HG02763 (cell line): ENCODE data around the gene CDK16.
A peak's percentile ranks its signal among the peaks of the same experiment; 100 is the strongest.

Source experiments
- ATAC-seq: cut with Tn5 transposase; IDR thresholded peaks from one replicate; pipeline ENCODE4 v1.9.1; 2021; ENCODE audit warnings: mild to moderate bottlenecking, moderate library complexity; ENCODE audit not compliant: unreplicated experiment

CDK16 gene

DNA sequence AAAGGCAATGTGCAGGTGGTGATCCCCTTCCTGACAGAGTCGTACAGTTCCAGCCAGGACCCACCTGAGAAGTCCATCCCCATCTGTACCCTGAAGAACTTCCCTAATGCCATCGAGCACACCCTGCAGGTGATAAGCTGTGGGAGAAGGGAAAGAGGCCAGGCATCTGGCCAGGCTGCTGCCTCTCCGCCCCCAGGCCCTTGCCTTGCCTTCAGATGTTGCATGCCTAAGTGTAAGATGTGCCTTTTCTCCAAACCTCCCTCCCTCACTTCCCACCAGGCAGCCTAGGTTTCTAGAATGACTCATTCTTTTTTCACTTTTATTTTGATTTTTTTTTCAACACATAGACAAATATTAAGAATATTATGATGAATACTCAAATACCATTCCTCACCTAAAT, 12.2 kb upstream of the CDK16 start:
- no peak for ATAC-seq

DNA sequence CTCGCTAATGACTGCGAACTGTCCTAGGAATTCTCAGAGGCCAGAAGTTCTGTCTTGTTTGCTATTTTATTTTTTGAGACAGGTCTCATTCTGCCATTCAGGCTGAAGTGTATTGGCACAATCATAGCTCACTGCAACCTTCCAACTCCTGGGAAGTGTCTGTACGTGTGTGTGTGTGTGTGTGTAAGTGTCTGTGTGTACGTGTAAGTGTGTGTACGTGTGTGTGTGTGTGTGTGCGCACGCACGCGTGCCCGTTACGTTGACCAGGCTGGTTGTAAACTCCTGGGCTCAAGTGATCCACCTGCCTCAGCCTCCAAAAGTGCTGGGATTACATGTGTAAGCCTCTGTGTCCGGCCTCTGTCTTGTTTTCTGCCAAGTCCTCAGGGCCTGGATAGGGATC, 10.4 kb upstream of the CDK16 start:
- no peak for ATAC-seq

DNA sequence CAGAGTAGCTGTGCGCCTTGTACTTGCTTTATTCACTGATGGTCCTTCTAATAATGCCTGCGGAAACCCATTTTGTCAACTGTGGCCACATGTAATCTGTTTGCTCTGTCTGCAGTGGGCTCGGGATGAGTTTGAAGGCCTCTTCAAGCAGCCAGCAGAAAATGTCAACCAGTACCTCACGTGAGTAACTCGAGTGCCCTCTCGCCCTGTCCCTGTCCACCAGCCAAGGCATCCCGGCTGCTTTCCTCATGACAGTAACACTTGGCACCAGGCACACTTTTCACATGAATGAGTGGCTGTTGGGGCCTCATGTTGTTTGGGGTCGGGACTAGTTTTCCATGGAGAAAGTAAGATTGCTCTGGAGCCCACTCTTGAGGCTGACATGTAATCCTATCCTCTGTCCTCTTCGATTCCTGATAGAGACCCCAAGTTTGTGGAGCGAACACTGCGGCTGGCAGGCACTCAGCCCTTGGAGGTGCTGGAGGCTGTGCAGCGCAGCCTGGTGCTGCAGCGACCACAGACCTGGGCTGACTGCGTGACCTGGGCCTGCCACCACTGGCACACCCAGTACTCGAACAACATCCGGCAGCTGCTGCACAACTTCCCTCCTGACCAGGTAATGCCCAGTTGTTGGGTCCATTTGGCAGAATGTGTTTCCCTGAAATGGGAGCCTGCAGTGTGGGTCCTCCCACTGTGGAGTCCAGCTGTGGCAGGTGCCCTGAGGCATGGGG, 8.8 kb upstream of the CDK16 start:
- no peak for ATAC-seq

DNA sequence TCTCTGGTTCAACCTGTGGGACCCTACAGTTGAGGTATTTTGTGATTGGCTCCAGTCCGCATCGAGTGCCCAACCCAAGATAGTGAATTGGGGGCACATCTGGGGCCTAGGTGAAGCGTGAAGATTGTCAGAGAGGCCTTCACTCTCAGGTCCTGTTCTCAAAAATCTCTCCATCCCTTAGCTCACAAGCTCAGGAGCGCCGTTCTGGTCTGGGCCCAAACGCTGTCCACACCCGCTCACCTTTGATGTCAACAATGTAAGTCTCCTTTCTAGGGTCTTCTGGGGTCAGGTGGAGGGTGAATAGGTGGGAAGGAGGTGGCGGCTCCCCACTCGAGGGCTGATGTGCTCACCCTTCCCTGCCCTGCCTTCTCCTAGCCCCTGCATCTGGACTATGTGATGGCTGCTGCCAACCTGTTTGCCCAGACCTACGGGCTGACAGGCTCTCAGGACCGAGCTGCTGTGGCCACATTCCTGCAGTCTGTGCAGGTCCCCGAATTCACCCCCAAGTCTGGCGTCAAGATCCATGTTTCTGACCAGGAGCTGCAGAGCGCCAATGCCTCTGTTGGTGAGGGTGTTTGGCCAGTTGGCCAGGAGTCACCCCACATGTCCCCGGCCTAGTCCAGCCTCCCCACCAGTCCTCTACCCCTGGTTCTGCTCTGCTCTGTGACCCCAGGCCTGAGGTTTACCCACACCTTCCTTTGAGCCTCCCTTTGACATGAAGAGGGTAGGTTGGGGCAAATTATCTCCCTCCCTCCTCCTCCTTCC, 7.6 kb upstream of the CDK16 start:
- ATAC-seq = no peak

DNA sequence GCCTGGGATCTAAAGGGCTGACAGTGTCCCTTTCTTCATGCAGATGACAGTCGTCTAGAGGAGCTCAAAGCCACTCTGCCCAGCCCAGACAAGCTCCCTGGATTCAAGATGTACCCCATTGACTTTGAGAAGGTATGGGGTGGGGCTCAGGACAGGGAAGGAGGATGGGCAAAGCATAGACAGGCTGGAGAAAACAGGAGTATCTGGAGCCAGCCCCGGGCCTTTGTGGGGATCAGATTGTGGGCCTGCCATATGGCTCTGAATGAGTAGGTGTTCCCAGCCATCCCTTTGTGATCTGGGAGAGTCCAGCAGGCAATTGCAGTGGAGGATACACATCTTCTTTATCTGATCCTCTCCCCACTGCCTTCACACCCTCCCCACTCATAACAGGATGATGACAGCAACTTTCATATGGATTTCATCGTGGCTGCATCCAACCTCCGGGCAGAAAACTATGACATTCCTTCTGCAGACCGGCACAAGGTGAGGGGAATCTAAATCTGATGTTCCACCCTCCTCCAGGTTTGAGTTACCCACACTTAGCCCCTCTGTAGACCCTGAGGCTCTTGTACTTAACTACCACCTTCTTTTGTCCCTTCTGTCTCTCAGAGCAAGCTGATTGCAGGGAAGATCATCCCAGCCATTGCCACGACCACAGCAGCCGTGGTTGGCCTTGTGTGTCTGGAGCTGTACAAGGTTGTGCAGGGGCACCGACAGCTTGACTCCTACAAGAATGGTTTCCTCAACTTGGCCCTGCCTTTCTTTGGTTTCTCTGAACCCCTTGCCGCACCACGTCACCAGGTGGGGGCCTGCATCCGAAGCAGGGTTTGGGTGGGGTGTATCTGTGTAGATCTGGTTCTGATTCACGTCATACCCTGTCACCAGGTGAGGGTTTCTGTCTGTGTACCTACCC, 5.8 kb upstream of the CDK16 start:
- ATAC-seq = no peak

- ATAC-seq = no peak
These were observed 3.9 kb upstream of the CDK16 start for GRCh38 chrX:47214435-47215077.

DNA sequence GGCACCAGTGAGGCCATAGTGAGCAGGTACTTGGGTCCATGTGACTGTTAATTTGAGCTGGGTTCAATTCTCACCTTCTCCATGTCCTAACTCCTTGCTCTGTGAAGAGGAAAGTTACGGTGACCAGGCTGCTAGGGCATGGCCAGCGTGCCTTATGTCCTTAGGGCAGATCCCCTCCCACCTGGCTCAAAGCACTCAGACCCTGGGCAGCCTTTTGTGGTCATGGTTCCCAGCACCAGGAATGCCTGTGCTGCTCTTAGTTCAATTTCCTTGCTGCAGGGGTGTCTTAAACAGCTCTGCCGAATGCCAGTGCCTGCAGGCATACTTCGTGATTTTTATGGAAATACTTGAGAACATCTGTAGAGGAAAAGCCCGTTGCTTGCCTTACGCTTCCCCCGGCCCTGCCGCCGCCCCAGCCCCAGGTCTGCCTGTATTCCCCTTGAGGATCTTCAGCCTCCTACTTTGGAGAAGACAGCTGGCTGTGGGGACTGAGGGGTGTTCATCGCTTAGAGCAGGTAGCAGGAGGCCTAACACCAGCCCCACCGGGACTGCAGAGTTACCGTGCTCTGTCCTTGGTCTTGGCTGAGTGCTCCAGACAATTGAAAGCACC, 3.1 kb upstream of the CDK16 start:
- ATAC-seq = no peak

DNA sequence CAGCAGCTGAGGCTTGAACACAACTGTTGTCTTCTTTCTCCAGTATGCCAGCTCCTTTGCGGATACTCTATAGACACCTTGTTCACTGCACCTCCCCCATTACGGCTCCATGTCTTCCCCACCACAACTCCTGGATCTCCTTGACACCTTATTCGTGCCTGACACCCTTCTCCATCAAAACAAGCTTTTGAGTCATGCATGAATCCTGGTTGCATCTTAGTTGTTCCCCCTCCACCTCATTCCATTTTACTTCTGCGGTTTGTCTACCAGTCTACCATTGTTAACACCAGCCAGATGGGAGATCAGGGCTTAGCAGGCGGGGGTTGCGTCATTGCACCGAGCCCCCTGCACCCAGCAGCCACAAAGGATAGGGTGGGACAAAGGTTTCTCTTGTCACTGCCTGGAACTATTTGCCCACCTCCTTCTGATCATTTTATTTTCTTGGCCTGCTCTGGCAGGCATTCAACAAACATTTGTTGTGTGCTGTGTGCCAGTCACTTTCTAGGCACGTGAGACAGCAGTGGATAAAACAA, 2.0 kb upstream of the CDK16 start:
- ATAC-seq = no peak

- ATAC-seq = no peak
These were observed 1.2 kb upstream of the CDK16 start for GRCh38 chrX:47217121-47217851.

DNA sequence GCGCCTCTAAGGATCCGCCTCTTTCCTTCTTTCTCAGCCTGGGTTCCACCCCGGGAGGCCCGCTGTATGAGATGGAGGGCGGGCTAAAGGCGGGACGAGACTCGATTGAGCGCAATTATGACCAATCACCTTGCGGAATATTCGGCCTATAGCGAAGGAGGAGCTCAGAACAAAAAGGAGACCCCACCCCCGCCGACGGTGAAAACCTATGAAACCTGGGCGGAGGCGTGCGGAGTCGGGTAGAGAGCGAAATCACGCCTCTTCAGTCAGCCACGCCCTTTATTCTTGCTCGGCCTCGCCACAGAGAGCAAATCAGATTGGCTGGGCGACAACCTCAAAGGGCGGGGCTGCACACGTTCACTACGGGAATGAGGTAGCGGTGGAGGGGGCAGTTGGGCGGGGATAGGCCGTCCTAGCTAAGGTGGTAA, 615 bp upstream of the CDK16 start:
- peak; percentile 79 for ATAC-seq

GRCh38 chrX:47218920-47219815, 687 bp downstream of the CDK16 start:
- no peak for ATAC-seq

DNA sequence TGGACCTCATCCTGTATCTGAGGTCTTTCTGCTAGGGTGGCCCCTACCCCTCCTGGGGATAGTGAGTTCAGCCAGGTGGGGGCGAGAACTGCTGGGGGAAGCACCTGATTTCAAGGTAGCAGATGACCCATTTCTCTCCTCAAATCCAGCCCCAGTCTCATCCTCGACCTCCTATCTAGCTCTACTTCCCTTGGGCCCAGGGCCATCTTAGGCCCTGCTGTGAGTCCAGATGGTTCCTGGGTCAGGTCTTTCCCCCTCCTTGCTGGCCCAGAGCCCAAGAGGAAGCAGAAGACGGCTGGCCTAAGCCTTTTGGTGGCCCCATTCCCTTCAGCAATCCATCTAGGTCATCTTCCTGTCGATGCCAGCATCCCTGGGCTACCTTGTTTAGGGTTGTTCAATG, 3.3 kb downstream of the CDK16 start:
- ATAC-seq = no peak

DNA sequence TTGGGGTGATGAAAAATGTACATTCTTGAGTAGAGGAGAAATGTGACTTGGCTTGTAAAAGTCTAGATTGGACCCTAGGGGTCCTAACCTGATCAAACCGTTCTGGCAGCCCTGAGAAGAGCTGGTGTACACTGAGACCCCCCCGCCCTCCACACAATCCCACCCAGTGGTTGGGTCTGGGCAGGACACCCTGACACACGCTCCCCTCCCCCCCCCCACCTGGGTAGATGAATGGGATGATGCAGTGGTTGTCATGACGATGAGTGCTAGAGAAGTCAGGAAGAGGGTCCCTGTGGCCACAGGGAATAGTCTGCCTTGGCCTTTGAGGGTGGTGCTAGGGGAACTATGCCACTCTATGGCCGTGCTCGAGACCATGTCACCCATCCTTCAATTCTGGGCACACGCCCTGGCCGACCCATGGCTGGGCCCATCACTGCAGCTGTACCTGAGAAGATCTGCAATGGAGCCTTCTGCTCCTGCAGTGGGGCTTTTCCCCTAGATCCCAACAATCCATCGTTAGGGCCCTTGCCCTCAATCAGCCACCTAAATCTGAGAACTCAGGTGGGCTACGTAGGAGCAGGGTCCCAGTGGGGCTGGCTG, 4.4 kb downstream of the CDK16 start:
- no peak for ATAC-seq

- ATAC-seq = no peak
These were observed 5.2 kb downstream of the CDK16 start for GRCh38 chrX:47223476-47224250.

GRCh38 chrX:47224266-47224895, 5.9 kb downstream of the CDK16 start:
- ATAC-seq = no peak

- ATAC-seq = no peak
These were observed 6.4 kb downstream of the CDK16 start for GRCh38 chrX:47224896-47225290.

GRCh38 chrX:47226071-47226470, 7.6 kb downstream of the CDK16 start:
- ATAC-seq = no peak
